ENCODE results near the gene YPEL2. TPM values are rescaled to one million over a fixed set of nuclear protein-coding genes. Genes with fewer than 3 reads are reported as not detected.

YPEL2 gene
- total RNA-seq, 1 experiment from 2014 or later = 0.98 TPM

DNA sequence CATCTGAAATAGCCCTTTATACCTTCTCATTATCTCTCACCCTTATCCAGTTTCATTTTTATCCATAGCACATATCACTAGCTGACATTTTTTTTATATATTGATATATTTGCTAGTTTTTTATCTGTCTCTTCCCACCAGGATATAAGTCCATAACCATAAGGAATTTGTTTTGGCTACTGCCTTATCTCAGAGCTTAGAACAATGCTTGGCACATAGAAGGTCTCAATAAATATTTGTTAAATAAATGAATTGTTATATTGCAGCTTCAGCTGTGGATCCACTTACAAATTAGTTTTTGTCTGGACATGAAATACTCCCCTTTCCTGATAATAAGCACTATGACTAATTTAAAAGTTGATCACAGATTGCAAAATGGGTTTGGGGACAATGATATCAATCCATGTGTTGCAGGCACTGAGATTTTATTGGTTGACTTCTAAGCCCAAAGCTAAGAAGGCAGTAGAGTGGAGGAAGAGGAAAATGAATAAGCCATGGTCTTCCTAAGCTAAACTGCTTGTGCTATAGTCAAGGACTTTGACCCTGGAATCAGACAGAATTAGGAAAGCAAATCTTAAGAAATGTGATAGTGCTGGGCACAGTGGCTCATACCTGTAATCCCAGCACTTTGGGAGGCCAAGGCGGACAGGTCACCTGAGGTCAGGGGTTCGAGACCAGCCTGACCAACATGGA lies 31.9 kb upstream of the YPEL2 start:
- H3K56ac ChIP-seq (ENCODE audit: insufficient read length, low read depth, low read length) = no peak overlapping the region
- no peaks in the 10 kb centered on the region for H3K79me2 ChIP-seq (ENCODE audit: insufficient read depth, low read length)
- H4K5ac ChIP-seq (ENCODE audit: insufficient read length, low read depth, low read length) = no peak overlapping the region
- Mint-ChIP-seq H3K36me3 (ENCODE audit: insufficient read depth in 1 of 3, low read depth in 3 of 3) (no peaks in the 10 kb centered on the region), H3K27ac (no peak overlapping the region), H3K4me1 (peaks cover 5 to 8% of the 10 kb centered on the region in 2 experiments), H3K27me3 (ENCODE audit: low read depth) (peaks cover 3% of the 10 kb centered on the region), H3K4me3 (no peak overlapping the region), H3K9me3 (no peaks in the 10 kb centered on the region; a peak in 1 of 5 replicates)
- H3K79me1 ChIP-seq (ENCODE audit: insufficient read depth, low read depth, low read length, poor library complexity, severe bottlenecking) = no peaks in the 10 kb centered on the region
- no peak overlapping the region for H2AFZ ChIP-seq (ENCODE audit: low read length)
- no CpG with 5 or more reads among the region's 2 CpGs for WGBS (ENCODE audit: extremely low coverage, insufficient read length, low lambda C conversion rate)
- DNase-seq = no peak
- no peak overlapping the region for H2BK12ac ChIP-seq (ENCODE audit: insufficient read length, low read depth, low read length)
- no peaks in the 10 kb centered on the region for H3K4me1 ChIP-seq (ENCODE audit: insufficient read depth, low read length)
- H2BK20ac ChIP-seq (ENCODE audit: low read depth, low read length, poor library complexity, severe bottlenecking) = no peak overlapping the region
- H3T11ph ChIP-seq (ENCODE audit: low read length) = no peak overlapping the region
- no peak overlapping the region for H2AK5ac ChIP-seq (ENCODE audit: insufficient read length, low read length)
- H3K4ac ChIP-seq (ENCODE audit: low read depth, low read length) = no peak overlapping the region
- no peak overlapping the region for H3K23ac ChIP-seq (ENCODE audit: insufficient read length, low read depth, low read length)
- no peaks in the 10 kb centered on the region for H3K23me2 ChIP-seq (ENCODE audit: insufficient read length, low read depth, low read length, poor library complexity, severe bottlenecking)
- no peak overlapping the region for H3K9ac ChIP-seq (ENCODE audit: extremely low read depth, insufficient read length, low read length)
- H2BK120ac ChIP-seq (ENCODE audit: low read depth, low read length, poor library complexity, severe bottlenecking) = no peak overlapping the region
- no peak overlapping the region for H4K8ac ChIP-seq (replicated peaks; ENCODE audit: insufficient read length, low read depth, low read length)
- H3K4me2 ChIP-seq (ENCODE audit: insufficient read depth, insufficient read length, low read length) = no peak overlapping the region
- TF ChIP-seq, protein P1, sequence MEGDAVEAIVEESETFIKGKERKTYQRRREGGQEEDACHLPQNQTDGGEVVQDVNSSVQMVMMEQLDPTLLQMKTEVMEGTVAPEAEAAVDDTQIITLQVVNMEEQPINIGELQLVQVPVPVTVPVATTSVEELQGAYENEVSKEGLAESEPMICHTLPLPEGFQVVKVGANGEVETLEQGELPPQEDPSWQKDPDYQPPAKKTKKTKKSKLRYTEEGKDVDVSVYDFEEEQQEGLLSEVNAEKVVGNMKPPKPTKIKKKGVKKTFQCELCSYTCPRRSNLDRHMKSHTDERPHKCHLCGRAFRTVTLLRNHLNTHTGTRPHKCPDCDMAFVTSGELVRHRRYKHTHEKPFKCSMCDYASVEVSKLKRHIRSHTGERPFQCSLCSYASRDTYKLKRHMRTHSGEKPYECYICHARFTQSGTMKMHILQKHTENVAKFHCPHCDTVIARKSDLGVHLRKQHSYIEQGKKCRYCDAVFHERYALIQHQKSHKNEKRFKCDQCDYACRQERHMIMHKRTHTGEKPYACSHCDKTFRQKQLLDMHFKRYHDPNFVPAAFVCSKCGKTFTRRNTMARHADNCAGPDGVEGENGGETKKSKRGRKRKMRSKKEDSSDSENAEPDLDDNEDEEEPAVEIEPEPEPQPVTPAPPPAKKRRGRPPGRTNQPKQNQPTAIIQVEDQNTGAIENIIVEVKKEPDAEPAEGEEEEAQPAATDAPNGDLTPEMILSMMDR (conservative IDR thresholded peaks at IDR 0.05) = no peak
- H3K18ac ChIP-seq (ENCODE audit: insufficient read length, low read depth, low read length) = no peak overlapping the region
- no peak overlapping the region for H3K14ac ChIP-seq (ENCODE audit: insufficient read depth, low read length)
- no peak overlapping the region for H2BK15ac ChIP-seq (ENCODE audit: low read depth, low read length)
- no peaks in the 10 kb centered on the region for H3K9me3 ChIP-seq (ENCODE audit: control insufficient read depth, low read depth, low read length)
- H3K27ac ChIP-seq (ENCODE audit: insufficient read length, low read depth, low read length) = no peak overlapping the region
- no peak overlapping the region for H2BK5ac ChIP-seq (ENCODE audit: insufficient read length, low read length)
- no peak overlapping the region for H4K91ac ChIP-seq (ENCODE audit: insufficient read length, low read depth, low read length)
- H3K27me3 ChIP-seq (ENCODE audit: insufficient read depth, low read length) = no peaks in the 10 kb centered on the region
- no peaks in the 10 kb centered on the region for H4K20me1 ChIP-seq (ENCODE audit: control insufficient read depth, insufficient read depth, insufficient read length)
